ENCODE results near the gene MICAL3. TPM values are rescaled to one million over a fixed set of nuclear protein-coding genes. Genes with fewer than 3 reads are reported as not detected.

MICAL3 gene
- total and polyA plus RNA-seq, 4 donors: 59.9 to 113 (median 75.9) TPM

DNA sequence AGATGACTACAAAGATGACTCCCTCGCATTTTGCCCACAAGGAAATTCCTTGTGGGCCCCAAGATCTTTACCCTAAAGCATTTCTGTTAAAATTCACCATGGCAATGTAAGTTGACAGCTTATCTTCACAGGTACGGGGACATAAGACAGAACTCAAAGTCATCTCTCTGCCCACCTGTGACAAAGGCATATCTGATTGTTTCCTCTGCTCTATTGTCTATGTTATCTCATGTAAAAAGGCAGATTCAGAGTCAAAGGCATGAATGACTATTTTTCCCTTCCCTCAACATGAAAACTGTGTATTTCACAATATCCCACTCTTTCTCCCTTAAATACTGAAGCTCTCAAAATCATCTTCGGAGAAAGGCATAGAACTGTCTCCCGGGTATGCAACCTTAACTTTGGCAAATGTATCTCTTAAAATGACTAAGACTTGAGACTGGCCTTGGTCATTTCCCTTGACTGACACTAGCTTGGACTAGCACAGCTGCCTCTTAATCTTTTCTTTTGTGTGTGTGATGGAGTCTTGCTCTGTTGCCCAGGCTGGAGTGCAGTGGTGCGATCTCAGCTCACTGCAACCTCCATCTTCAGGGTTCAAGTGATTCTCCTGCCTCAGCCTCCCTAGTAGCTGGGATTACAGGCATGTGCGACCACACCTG is 103.2 kb downstream of the MICAL3 start:
- DNase-seq (ENCODE audit: low read depth in 4 of 6, low spot score in 6 of 6): no peak
- Histone ChIP-seq H3K27me3 (ENCODE audit: control insufficient read depth, insufficient read depth, low read length) (no peaks in the 10 kb centered on the region), H3K4me1 (ENCODE audit: control insufficient read depth, insufficient read depth, low read length) (peaks cover 53% of the 10 kb centered on the region), H3K9me3 (ENCODE audit: control insufficient read depth, insufficient read depth, low read length) (no peaks in the 10 kb centered on the region), H3K27ac (ENCODE audit: low read depth, low read length) (no peak overlapping the region), H3K4me3 (ENCODE audit: low read depth, low read length) (no peak overlapping the region), H3K36me3 (ENCODE audit: control insufficient read depth, insufficient read depth, low read length) (no peaks in the 10 kb centered on the region)
- WGBS (ENCODE audit: insufficient coverage): 95% methylated on average over 4 of the region's 6 CpGs

GRCh38 chr22:17920145-17920605 is 104.2 kb downstream of the MICAL3 start:
- Histone ChIP-seq H3K4me1 (ENCODE audit: control insufficient read depth, insufficient read depth, low read length) (peaks cover 56% of the 10 kb centered on the region), H3K36me3 (ENCODE audit: control insufficient read depth, insufficient read depth, low read length) (no peaks in the 10 kb centered on the region), H3K27ac (ENCODE audit: low read depth, low read length) (peak overlapping the region; percentile 7), H3K9me3 (ENCODE audit: control insufficient read depth, insufficient read depth, low read length) (no peaks in the 10 kb centered on the region), H3K27me3 (ENCODE audit: control insufficient read depth, insufficient read depth, low read length) (no peaks in the 10 kb centered on the region), H3K4me3 (ENCODE audit: low read depth, low read length) (no peak overlapping the region)
- DNase-seq (ENCODE audit: low read depth in 4 of 6, low spot score in 6 of 6): no peak
- WGBS (ENCODE audit: insufficient coverage): 46% methylated on average over 13 of the region's 15 CpGs

DNA sequence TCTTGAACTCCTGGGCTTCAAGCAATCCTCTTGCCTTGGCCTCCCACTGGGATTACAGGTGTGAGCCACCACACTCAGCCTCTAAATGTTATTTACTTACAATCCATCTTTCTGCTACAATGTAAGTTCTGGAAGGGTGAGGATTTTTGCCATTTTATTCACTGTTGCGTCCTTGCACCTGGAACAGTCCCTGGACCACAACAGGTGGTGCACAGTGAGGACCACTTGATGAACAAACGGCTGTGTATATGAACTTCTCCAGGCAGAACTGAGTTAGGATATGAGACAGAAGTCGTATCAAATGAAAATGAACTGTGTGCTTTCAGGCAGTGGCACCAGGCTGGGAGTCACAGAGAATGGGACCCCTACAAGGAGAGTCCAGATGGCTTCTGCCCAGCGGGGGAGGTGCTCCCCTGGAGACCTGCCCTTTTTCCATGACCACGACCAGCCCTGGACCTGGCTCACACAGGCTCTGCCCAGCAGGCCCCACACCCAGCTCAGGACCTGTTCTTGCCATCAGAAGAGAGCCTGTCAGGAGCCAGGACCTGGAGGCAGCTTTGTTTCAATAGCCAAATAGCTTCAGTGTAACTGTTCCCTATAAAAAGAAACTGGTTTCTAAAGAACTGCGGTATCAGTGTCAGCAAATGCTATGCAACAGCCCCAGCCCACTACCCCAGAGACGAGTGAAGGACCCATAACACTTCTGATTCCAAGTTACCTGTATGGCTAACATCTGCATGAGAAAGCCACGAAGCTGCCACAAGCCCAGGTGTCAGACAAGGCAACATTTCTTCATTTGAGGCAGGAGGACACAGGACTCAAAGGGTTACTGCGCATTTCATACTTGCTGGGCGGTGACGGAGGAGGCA is 104.9 kb downstream of the MICAL3 start:
- no peak for DNase-seq (ENCODE audit: low read depth in 4 of 6, low spot score in 6 of 6)

DNA sequence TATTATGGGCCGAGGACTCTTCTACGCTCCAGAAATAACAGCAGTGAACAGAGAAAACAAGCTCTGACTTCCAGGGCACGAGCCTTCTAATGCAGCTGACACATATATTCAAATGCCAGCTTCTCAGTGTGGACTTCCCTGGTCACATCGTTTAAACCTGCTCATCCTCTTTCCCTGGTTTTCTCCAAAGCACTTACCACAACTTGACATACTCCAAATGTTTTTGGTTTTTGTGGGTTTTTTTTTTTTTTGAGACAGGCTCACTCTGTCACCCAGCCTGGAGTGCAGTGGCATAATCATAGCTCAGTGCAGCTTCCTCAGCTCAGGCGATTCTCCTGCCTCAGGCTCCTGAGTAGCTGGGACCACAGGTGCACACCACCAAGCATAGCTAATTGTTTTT is 105.5 kb downstream of the MICAL3 start:
- WGBS (ENCODE audit: insufficient coverage): 89% methylated on average over 3 of the region's 5 CpGs
- Histone ChIP-seq H3K9me3 (ENCODE audit: control insufficient read depth, insufficient read depth, low read length) (no peaks in the 10 kb centered on the region), H3K4me1 (ENCODE audit: control insufficient read depth, insufficient read depth, low read length) (peaks cover 61% of the 10 kb centered on the region), H3K27ac (ENCODE audit: low read depth, low read length) (no peak overlapping the region), H3K4me3 (ENCODE audit: low read depth, low read length) (no peak overlapping the region), H3K27me3 (ENCODE audit: control insufficient read depth, insufficient read depth, low read length) (no peaks in the 10 kb centered on the region), H3K36me3 (ENCODE audit: control insufficient read depth, insufficient read depth, low read length) (no peaks in the 10 kb centered on the region)
- DNase-seq (ENCODE audit: low read depth in 4 of 6, low spot score in 6 of 6): no peak

More for the DNA sequence above, 104.9 kb downstream of the MICAL3 start:
- Histone ChIP-seq H3K4me3 (ENCODE audit: low read depth, low read length) (no peak overlapping the region), H3K4me1 (ENCODE audit: control insufficient read depth, insufficient read depth, low read length) (peaks cover 59% of the 10 kb centered on the region), H3K27me3 (ENCODE audit: control insufficient read depth, insufficient read depth, low read length) (no peaks in the 10 kb centered on the region), H3K27ac (ENCODE audit: low read depth, low read length) (peak overlapping the region; percentile 7), H3K36me3 (ENCODE audit: control insufficient read depth, insufficient read depth, low read length) (no peaks in the 10 kb centered on the region), H3K9me3 (ENCODE audit: control insufficient read depth, insufficient read depth, low read length) (no peaks in the 10 kb centered on the region)
- WGBS (ENCODE audit: insufficient coverage): 56% methylated on average over 9 of the region's 11 CpGs

GRCh38 chr22:17917490-17917983 is 106.8 kb downstream of the MICAL3 start:
- no peaks in the 10 kb centered on the region for H3K36me3 ChIP-seq (ENCODE audit: control insufficient read depth, insufficient read depth, low read length)
- H3K27ac ChIP-seq (ENCODE audit: low read depth, low read length): no peak overlapping the region
- H3K4me3 ChIP-seq (ENCODE audit: low read depth, low read length): no peak overlapping the region
- peaks cover 58% of the 10 kb centered on the region for H3K4me1 ChIP-seq (ENCODE audit: control insufficient read depth, insufficient read depth, low read length)
- no peaks in the 10 kb centered on the region for H3K9me3 ChIP-seq (ENCODE audit: control insufficient read depth, insufficient read depth, low read length)
- 96% methylated on average over 4 of the region's 6 CpGs for WGBS (ENCODE audit: insufficient coverage)
- DNase-seq (ENCODE audit: low read depth in 4 of 6, low spot score in 6 of 6): no peak
- no peaks in the 10 kb centered on the region for H3K27me3 ChIP-seq (ENCODE audit: control insufficient read depth, insufficient read depth, low read length)

DNA sequence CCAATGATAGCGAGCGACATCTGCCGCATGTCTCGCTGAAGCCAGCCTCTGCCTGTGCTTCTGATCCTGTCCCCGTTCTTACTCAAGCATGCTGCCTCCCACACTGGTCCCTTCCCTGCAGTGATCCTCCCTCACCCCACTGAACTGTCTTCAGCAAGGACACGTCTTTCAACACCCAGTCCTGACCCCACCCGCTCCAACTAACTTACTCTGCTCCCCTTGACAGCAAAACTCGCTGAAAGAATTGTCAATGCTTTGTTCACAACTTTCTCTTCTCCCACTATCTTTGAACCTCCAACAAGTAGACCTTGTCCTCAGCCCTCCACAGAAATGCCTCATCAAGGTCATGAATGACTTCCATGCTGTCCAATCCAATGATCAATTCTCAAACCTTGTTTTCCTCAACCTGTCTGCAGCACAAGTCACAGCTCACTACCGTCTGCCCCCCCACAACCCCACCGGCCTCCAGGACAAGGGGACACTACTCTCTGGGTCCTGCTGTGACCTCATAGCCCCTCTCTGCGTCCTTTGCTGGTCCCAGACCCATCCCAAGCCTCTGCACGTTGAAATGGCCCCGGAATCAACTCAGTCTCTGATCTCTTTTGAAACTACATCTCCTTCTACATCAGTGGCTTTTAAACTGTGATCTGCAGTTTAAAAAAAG is 108.0 kb downstream of the MICAL3 start:
- H3K4me1 ChIP-seq (ENCODE audit: control insufficient read depth, insufficient read depth, low read length): peaks cover 56% of the 10 kb centered on the region

DNA sequence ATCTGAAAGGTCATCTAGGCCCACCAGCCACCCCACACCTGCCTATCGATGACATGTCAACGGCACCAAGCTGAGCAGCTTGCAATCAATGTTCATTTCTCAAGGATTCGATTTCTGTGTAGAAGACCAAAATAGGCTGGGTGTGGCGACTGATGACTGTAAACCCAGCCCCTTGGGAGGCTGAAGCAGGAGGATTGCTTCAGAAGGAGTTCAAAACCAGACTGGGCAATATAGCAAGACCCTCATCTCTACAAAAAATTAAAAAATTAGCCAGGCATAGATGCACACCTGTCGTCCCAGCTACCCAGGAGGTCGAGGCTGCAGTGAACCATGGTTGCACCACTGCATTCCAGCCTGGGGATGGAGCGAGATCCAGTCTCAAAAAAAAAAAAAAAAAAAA is 108.7 kb downstream of the MICAL3 start:
- Histone ChIP-seq H3K4me1 (ENCODE audit: control insufficient read depth, insufficient read depth, low read length) (peaks cover 61% of the 10 kb centered on the region), H3K9me3 (ENCODE audit: control insufficient read depth, insufficient read depth, low read length) (no peaks in the 10 kb centered on the region), H3K4me3 (ENCODE audit: low read depth, low read length) (no peak overlapping the region), H3K27me3 (ENCODE audit: control insufficient read depth, insufficient read depth, low read length) (no peaks in the 10 kb centered on the region), H3K36me3 (ENCODE audit: control insufficient read depth, insufficient read depth, low read length) (no peaks in the 10 kb centered on the region), H3K27ac (ENCODE audit: low read depth, low read length) (no peak overlapping the region)
- DNase-seq (ENCODE audit: low read depth in 4 of 6, low spot score in 6 of 6): no peak
- 88% methylated on average over 6 of the region's 7 CpGs for WGBS (ENCODE audit: insufficient coverage)

More for the DNA sequence above, 108.0 kb downstream of the MICAL3 start:
- DNase-seq (ENCODE audit: low read depth in 4 of 6, low spot score in 6 of 6): no peak
- WGBS (ENCODE audit: insufficient coverage): 74% methylated on average over 12 of the region's 13 CpGs
- Histone ChIP-seq H3K4me3 (ENCODE audit: low read depth, low read length) (no peak overlapping the region), H3K9me3 (ENCODE audit: control insufficient read depth, insufficient read depth, low read length) (no peaks in the 10 kb centered on the region), H3K27ac (ENCODE audit: low read depth, low read length) (no peak overlapping the region), H3K36me3 (ENCODE audit: control insufficient read depth, insufficient read depth, low read length) (no peaks in the 10 kb centered on the region), H3K27me3 (ENCODE audit: control insufficient read depth, insufficient read depth, low read length) (no peaks in the 10 kb centered on the region)

DNA sequence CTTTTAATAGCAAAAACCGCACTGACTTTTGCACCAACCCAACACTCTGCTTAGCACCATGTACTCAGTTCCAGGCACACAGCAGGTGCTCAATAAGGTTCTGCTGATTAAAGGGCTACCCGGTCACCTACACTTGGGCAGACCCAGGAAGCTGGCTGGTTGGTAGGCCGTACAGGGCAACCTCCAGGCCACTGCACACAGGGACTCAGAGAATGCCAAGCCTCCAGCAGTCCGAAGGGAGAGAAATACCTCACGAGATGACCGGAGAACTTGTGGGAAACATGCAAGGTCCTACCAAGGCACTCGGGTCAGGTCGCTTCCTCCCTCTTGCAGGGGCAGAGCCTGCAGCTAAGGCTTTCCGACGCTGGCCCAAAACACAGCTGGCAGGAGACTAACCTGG is 109.2 kb downstream of the MICAL3 start:
- Histone ChIP-seq H3K4me1 (ENCODE audit: control insufficient read depth, insufficient read depth, low read length) (peaks cover 63% of the 10 kb centered on the region), H3K4me3 (ENCODE audit: low read depth, low read length) (no peak overlapping the region), H3K9me3 (ENCODE audit: control insufficient read depth, insufficient read depth, low read length) (no peaks in the 10 kb centered on the region), H3K36me3 (ENCODE audit: control insufficient read depth, insufficient read depth, low read length) (no peaks in the 10 kb centered on the region), H3K27me3 (ENCODE audit: control insufficient read depth, insufficient read depth, low read length) (no peaks in the 10 kb centered on the region), H3K27ac (ENCODE audit: low read depth, low read length) (peak overlapping the region; percentile 4)
- WGBS (ENCODE audit: insufficient coverage): 93% methylated on average over 10 of the region's 10 CpGs
- no peak for DNase-seq (ENCODE audit: low read depth in 4 of 6, low spot score in 6 of 6)

DNA sequence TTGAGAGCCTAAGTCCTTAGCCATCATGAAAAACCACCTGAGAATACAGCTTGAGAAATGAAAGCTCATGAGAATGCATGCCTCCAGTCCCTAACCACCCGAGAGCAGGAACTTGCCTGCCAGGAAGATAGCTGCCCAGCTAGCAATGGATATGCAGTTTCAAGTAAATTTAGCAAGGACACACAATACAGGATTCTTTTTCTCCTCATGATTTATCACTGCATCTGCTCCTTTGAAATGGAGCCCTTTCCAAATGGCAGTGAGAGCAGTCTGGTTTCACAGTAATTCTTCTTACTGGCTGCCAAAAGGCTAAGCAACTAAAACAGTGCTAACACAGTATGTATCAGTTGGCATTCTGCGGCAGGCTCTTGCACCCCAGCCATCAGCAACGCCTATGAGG is 109.9 kb downstream of the MICAL3 start:
- Histone ChIP-seq H3K27ac (ENCODE audit: low read depth, low read length) (peak overlapping the region; percentile 65), H3K36me3 (ENCODE audit: control insufficient read depth, insufficient read depth, low read length) (no peaks in the 10 kb centered on the region), H3K4me3 (ENCODE audit: low read depth, low read length) (no peak overlapping the region), H3K9me3 (ENCODE audit: control insufficient read depth, insufficient read depth, low read length) (no peaks in the 10 kb centered on the region), H3K4me1 (ENCODE audit: control insufficient read depth, insufficient read depth, low read length) (peaks cover 62% of the 10 kb centered on the region), H3K27me3 (ENCODE audit: control insufficient read depth, insufficient read depth, low read length) (no peaks in the 10 kb centered on the region)
- WGBS (ENCODE audit: insufficient coverage): 21% methylated on average over 2 of the region's 3 CpGs
- DNase-seq (ENCODE audit: low read depth in 4 of 6, low spot score in 6 of 6): peak in 2 of 6 donors; percentile 72 to 87

All from spinal cord (tissue), 10 donors.